WTC11 (cell line): ENCODE results near the gene METRNL. TPM values are rescaled to one million over a fixed set of nuclear protein-coding genes. Genes with fewer than 3 reads are reported as not detected.

ENCODE experiments used
- ATAC-seq: fragments of 200-7000 bp; cut with Tn5 transposase; 2 replicates; pipeline ENCODE4 v1.10.0; 2021; ENCODE audit warnings: mild to moderate bottlenecking, moderate library complexity
- CTCF ChIA-PET: fragments of 300-600 bp; sonication (Branson Sonifier 250); formaldehyde crosslinking; loops from one replicate; lab custom pipeline; 2021; ENCODE audit warnings: antibody characterized with exemption; lab: Charles Lee
- POLR2A ChIA-PET: fragments of 350-600 bp; sonication (Branson Sonifier 250); formaldehyde crosslinking; loops from one replicate; lab custom pipeline; 2021; ENCODE audit warnings: antibody characterized with exemption; lab: Charles Lee
- DNase-seq: peaks from one replicate; pipeline ENCODE4 v3.0.0; 2021; ENCODE audit warnings: low spot score
- H3K27ac Mint-ChIP-seq: 2 replicates; pipeline ENCODE4 v1.8.0; 2021; ENCODE audit warnings: mixed read lengths
- H3K27me3 Mint-ChIP-seq: 2 replicates; pipeline ENCODE4 v1.8.0; 2021; ENCODE audit warnings: low read depth, mild to moderate bottlenecking, moderate library complexity, mixed read lengths
- H3K36me3 Mint-ChIP-seq: 2 replicates; pipeline ENCODE4 v1.8.0; 2021; ENCODE audit warnings: mixed read lengths
- H3K4me1 Mint-ChIP-seq: 2 replicates; pipeline ENCODE4 v1.8.0; 2022; ENCODE audit warnings: mixed read lengths
- H3K4me3 Mint-ChIP-seq: 2 replicates; pipeline ENCODE4 v1.8.0; 2021; ENCODE audit warnings: mild to moderate bottlenecking, moderate library complexity, mixed read lengths
- H3K9me3 Mint-ChIP-seq: 2 replicates; pipeline ENCODE4 v1.8.0; 2021; ENCODE audit warnings: mixed read lengths
- ATF6 ChIP-seq: sonication (generic); formaldehyde crosslinking; IDR thresholded peaks from 2 replicates; pipeline ENCODE4 v1.8.1; 2023; ENCODE audit warnings: mild to moderate bottlenecking, missing genetic modification reagents
- E2F1 ChIP-seq: sonication (generic); formaldehyde crosslinking; IDR thresholded peaks from 2 replicates; pipeline ENCODE4 v1.8.0; 2022; ENCODE audit warnings: mild to moderate bottlenecking, missing genetic modification reagents
- E2F4 ChIP-seq: sonication (generic); formaldehyde crosslinking; IDR thresholded peaks from 2 replicates; pipeline ENCODE4 v1.8.1; 2022; ENCODE audit warnings: low read depth, mild to moderate bottlenecking, moderate library complexity, missing genetic modification reagents, borderline replicate concordance
- EMX1 ChIP-seq: fragments of 250-450 bp; sonication (Bioruptor Pico); IDR thresholded peaks from 2 replicates; pipeline ENCODE4 v1.8.0; 2021; ENCODE audit warnings: mild to moderate bottlenecking
- FOXJ3 ChIP-seq: sonication (generic); formaldehyde crosslinking; IDR thresholded peaks from 2 replicates; pipeline ENCODE4 v1.9.0; 2021; ENCODE audit warnings: missing genetic modification reagents, mild to moderate bottlenecking, borderline replicate concordance
- HMGXB4 ChIP-seq: sonication (generic); formaldehyde crosslinking; IDR thresholded peaks from 2 replicates; pipeline ENCODE4 v1.8.1; 2023; ENCODE audit warnings: mild to moderate bottlenecking, moderate library complexity, missing genetic modification reagents
- JAZF1 ChIP-seq: fragments of 250-450 bp; sonication (Bioruptor Pico); IDR thresholded peaks from 2 replicates; pipeline ENCODE4 v1.9.0; 2021; ENCODE audit warnings: moderate library complexity, mild to moderate bottlenecking, inconsistent platforms
- SMAD4 ChIP-seq: sonication (generic); formaldehyde crosslinking; IDR thresholded peaks from 2 replicates; pipeline ENCODE4 v1.8.0; 2022; ENCODE audit warnings: mild to moderate bottlenecking, missing genetic modification reagents
- USF2 ChIP-seq: sonication (generic); formaldehyde crosslinking; IDR thresholded peaks from 2 replicates; pipeline ENCODE4 v1.8.1; 2023; ENCODE audit warnings: mild to moderate bottlenecking, missing genetic modification reagents, moderate library complexity
- ZNF232 ChIP-seq: sonication (generic); formaldehyde crosslinking; IDR thresholded peaks from 2 replicates; pipeline ENCODE4 v1.8.0; 2022; ENCODE audit warnings: mild to moderate bottlenecking, missing genetic modification reagents
- ZNF317 ChIP-seq: sonication (generic); formaldehyde crosslinking; IDR thresholded peaks from 2 replicates; pipeline ENCODE4 v1.8.1; 2023; ENCODE audit warnings: low read depth, mild to moderate bottlenecking, moderate library complexity, missing genetic modification reagents, borderline replicate concordance
- ZNF532 ChIP-seq: fragments of 250-450 bp; sonication (Bioruptor Pico); IDR thresholded peaks from 2 replicates; pipeline ENCODE4 v1.9.0; 2021; ENCODE audit warnings: mild to moderate bottlenecking, borderline replicate concordance
- total RNA-seq: library from RNA; stranded (reverse); gene quantifications from 3 replicates; pipeline ENCODE4 v1.2.3, GENCODE V29; 2021

METRNL gene
- total RNA-seq, 1 experiment from 2014 or later, result 27.7 TPM

GRCh38 chr17:83127431-83128160 lies 48.2 kb downstream of the METRNL start:
- H3K4me1 Mint-ChIP-seq, result peaks cover under 1% of the 10 kb centered on the region
- POLR2A ChIA-PET, result no interaction called here

GRCh38 chr17:83128306-83129240 lies 49.2 kb downstream of the METRNL start:
- H3K27me3 Mint-ChIP-seq, result no peaks in the 10 kb centered on the region
- ATAC-seq, result no peak
- CTCF ChIA-PET, result no interaction called here
- TF ChIP-seq FOXJ3 (CRISPR knock-in tag) (no peak), ZNF317 (CRISPR knock-in tag) (no peak), EMX1 (CRISPR knock-in tag) (no peak), E2F4 (no peak), HMGXB4 (CRISPR knock-in tag) (no peak), JAZF1 (CRISPR knock-in tag) (no peak), SMAD4 (no peak), USF2 (no peak)

More at GRCh38 chr17:83127431-83128160, 48.2 kb downstream of the METRNL start:
- Mint-ChIP-seq H3K4me3 (no peak overlapping the region), H3K27me3 (peaks cover under 1% of the 10 kb centered on the region; the same call in 1 of the 2 replicates), H3K36me3 (no peaks in the 10 kb centered on the region), H3K9me3 (no peaks in the 10 kb centered on the region), H3K27ac (no peak overlapping the region)
- no peak for TF ChIP-seq ATF6 (CRISPR knock-in tag)
- no peak for TF ChIP-seq ZNF532 (CRISPR knock-in tag)
- TF ChIP-seq JAZF1 (CRISPR knock-in tag), result no peak
- no peak for TF ChIP-seq E2F1 (CRISPR knock-in tag)
- TF ChIP-seq ZNF232 (CRISPR knock-in tag), result no peak
- ATAC-seq (no peak), DNase-seq (no peak)
- CTCF ChIA-PET, result no interaction called here

More at GRCh38 chr17:83128306-83129240, 49.2 kb downstream of the METRNL start:
- no peak overlapping the region for H3K27ac Mint-ChIP-seq
- H3K4me3 Mint-ChIP-seq, result no peak overlapping the region
- H3K4me1 Mint-ChIP-seq, result no peaks in the 10 kb centered on the region
- no peak for DNase-seq
- no peaks in the 10 kb centered on the region for H3K9me3 Mint-ChIP-seq
- no peaks in the 10 kb centered on the region for H3K36me3 Mint-ChIP-seq
- POLR2A ChIA-PET, result no interaction called here
